Measurements from ENCODE around the gene NFKBIL1.

NFKBIL1 gene

GRCh38 chr6:31538805-31539400 is 8.5 kb upstream of the NFKBIL1 start:
- TF ChIP-seq TAF1 (IDR thresholded peaks at IDR 0.05; ENCODE audit: low read depth): no peak
- no peak for TF ChIP-seq CEBPB (IDR thresholded peaks at IDR 0.05)
- TF ChIP-seq EP300 (IDR thresholded peaks at IDR 0.05; ENCODE audit: borderline replicate concordance): no peak
- TF ChIP-seq FOXM1 (IDR thresholded peaks at IDR 0.05; ENCODE audit: borderline replicate concordance, low read depth): no peak
- no peak for TF ChIP-seq MAX (IDR thresholded peaks at IDR 0.05)

- TF ChIP-seq REST (IDR thresholded peaks at IDR 0.05; ENCODE audit: low read depth) (no peak), CREB1 (IDR thresholded peaks at IDR 0.05; ENCODE audit: low read depth) (no peak), EGR1 (IDR thresholded peaks at IDR 0.05) (no peak), USF1 (IDR thresholded peaks at IDR 0.05) (no peak), FOXM1 (IDR thresholded peaks at IDR 0.05; ENCODE audit: borderline replicate concordance, low read depth) (no peak), EP300 (IDR thresholded peaks at IDR 0.05; ENCODE audit: borderline replicate concordance) (no peak), TCF12 (IDR thresholded peaks at IDR 0.05; ENCODE audit: low read depth) (no peak), ZBTB7A (IDR thresholded peaks at IDR 0.05; ENCODE audit: low read depth) (no peak), TEAD4 (IDR thresholded peaks at IDR 0.05) (no peak), TAF1 (IDR thresholded peaks at IDR 0.05; ENCODE audit: low read depth) (no peak), MAX (IDR thresholded peaks at IDR 0.05) (no peak), RAD21 (IDR thresholded peaks at IDR 0.05; ENCODE audit: low read depth) (no peak)
Observed at GRCh38 chr6:31540640-31541039, 6.8 kb upstream of the NFKBIL1 start.

- peak; percentile 17; the same call in 1 of the 2 replicates for TF ChIP-seq TEAD4 (IDR thresholded peaks at IDR 0.05)
- TF ChIP-seq ZBTB7A (IDR thresholded peaks at IDR 0.05; ENCODE audit: low read depth): no peak
- no peak for TF ChIP-seq TCF12 (IDR thresholded peaks at IDR 0.05; ENCODE audit: low read depth)
- no peak for TF ChIP-seq EP300 (IDR thresholded peaks at IDR 0.05; ENCODE audit: borderline replicate concordance)
Observed at GRCh38 chr6:31541059-31541657, 6.2 kb upstream of the NFKBIL1 start.

- TF ChIP-seq EP300 (IDR thresholded peaks at IDR 0.05; ENCODE audit: borderline replicate concordance) (no peak), REST (IDR thresholded peaks at IDR 0.05; ENCODE audit: low read depth) (no peak), EGR1 (IDR thresholded peaks at IDR 0.05) (no peak), YY1 (IDR thresholded peaks at IDR 0.05; ENCODE audit: low read depth) (peak; percentile 94), FOXM1 (IDR thresholded peaks at IDR 0.05; ENCODE audit: borderline replicate concordance, low read depth) (peak; percentile 42; the same call in 1 of the 2 replicates), TCF12 (IDR thresholded peaks at IDR 0.05; ENCODE audit: low read depth) (peak; percentile 37; the same call in 1 of the 2 replicates), ZBTB7A (IDR thresholded peaks at IDR 0.05; ENCODE audit: low read depth) (no peak), TEAD4 (IDR thresholded peaks at IDR 0.05) (peak; percentile 39; the same call in 1 of the 2 replicates), RAD21 (IDR thresholded peaks at IDR 0.05; ENCODE audit: low read depth) (no peak), MAX (IDR thresholded peaks at IDR 0.05) (peak; percentile 92), USF1 (IDR thresholded peaks at IDR 0.05) (no peak), TAF1 (IDR thresholded peaks at IDR 0.05; ENCODE audit: low read depth) (peak; percentile 99)
Observed at GRCh38 chr6:31541658-31542521, 5.5 kb upstream of the NFKBIL1 start, which contains the start of gene DDX39B. Gene DDX39B (minus strand): TSS chr6:31542003. CDS start chr6:31540532, 1,471 bp downstream.

- TF ChIP-seq ZBTB7A (IDR thresholded peaks at IDR 0.05; ENCODE audit: low read depth) (no peak), MAX (IDR thresholded peaks at IDR 0.05) (no peak), TAF1 (IDR thresholded peaks at IDR 0.05; ENCODE audit: low read depth) (no peak), TCF12 (IDR thresholded peaks at IDR 0.05; ENCODE audit: low read depth) (no peak), EP300 (IDR thresholded peaks at IDR 0.05; ENCODE audit: borderline replicate concordance) (no peak), NFIC (IDR thresholded peaks at IDR 0.05) (no peak), CREB1 (IDR thresholded peaks at IDR 0.05; ENCODE audit: low read depth) (no peak), EGR1 (IDR thresholded peaks at IDR 0.05) (no peak), FOXM1 (IDR thresholded peaks at IDR 0.05; ENCODE audit: borderline replicate concordance, low read depth) (no peak), REST (IDR thresholded peaks at IDR 0.05; ENCODE audit: low read depth) (no peak), YY1 (IDR thresholded peaks at IDR 0.05; ENCODE audit: low read depth) (no peak), CEBPB (IDR thresholded peaks at IDR 0.05) (no peak), USF1 (IDR thresholded peaks at IDR 0.05) (no peak)
Observed at GRCh38 chr6:31543639-31544038, 3.8 kb upstream of the NFKBIL1 start.
